OCI-LY3 (cell line): ENCODE results near the gene C17orf113.

Source experiments
- EZH2phosphoT487 ChIP-seq: fragments of 200-600 bp; shearing (Covaris generic); IDR thresholded peaks from 2 replicates; pipeline ENCODE4 v1.6.1; 2018; ENCODE audit warnings: antibody characterized with exemption, mixed run types, low read depth
- TF ChIP-seq, protein P1 (sequence below): fragments of 200-600, 300-600 bp; sonication (generic); IDR thresholded peaks from 2 replicates; pipeline ENCODE4 v1.5.1; 2014; ENCODE audit warnings: antibody characterized with exemption, low read length, low read depth

GRCh38 chr17:42068979-42069378 is 18.6 kb upstream of the C17orf113 start:
- TF ChIP-seq, protein P1, sequence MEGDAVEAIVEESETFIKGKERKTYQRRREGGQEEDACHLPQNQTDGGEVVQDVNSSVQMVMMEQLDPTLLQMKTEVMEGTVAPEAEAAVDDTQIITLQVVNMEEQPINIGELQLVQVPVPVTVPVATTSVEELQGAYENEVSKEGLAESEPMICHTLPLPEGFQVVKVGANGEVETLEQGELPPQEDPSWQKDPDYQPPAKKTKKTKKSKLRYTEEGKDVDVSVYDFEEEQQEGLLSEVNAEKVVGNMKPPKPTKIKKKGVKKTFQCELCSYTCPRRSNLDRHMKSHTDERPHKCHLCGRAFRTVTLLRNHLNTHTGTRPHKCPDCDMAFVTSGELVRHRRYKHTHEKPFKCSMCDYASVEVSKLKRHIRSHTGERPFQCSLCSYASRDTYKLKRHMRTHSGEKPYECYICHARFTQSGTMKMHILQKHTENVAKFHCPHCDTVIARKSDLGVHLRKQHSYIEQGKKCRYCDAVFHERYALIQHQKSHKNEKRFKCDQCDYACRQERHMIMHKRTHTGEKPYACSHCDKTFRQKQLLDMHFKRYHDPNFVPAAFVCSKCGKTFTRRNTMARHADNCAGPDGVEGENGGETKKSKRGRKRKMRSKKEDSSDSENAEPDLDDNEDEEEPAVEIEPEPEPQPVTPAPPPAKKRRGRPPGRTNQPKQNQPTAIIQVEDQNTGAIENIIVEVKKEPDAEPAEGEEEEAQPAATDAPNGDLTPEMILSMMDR, result no peak
- no peak for TF ChIP-seq EZH2phosphoT487
